ENCODE results near the gene TGFB1. TPM values are rescaled to one million over a fixed set of nuclear protein-coding genes. Genes with fewer than 3 reads are reported as not detected.

Gene TGFB1
- total RNA-seq, 1 experiment from 2014 or later = 30.1 TPM

DNA sequence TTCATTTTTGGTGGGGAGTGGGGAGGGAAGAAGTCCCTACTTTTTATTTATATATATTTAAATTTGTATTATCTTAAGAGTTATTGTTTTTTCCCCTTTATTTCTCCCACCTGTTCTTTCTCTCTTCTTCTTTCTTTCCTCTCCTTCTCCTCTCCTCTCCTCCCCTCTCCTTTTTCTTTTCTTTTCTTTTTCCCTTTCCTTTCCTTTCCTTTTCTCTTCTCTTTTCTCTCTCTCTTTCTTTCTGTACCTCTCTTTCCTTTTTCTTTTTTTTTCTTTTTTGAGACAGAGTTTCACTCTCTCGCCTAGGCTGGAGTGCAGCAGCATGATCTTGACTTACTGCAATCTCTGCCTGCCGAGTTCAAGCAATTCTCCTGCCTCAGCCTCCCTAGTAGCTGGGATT is 45.8 kb upstream of the TGFB1 start:
- no peaks in the 10 kb centered on the region for H4K20me1 ChIP-seq (ENCODE audit: control insufficient read depth, insufficient read depth, insufficient read length)
- no peak overlapping the region for H2AFZ ChIP-seq (ENCODE audit: low read length)
- Mint-ChIP-seq H3K4me1 (peaks cover 21 to 24% of the 10 kb centered on the region in 2 experiments), H3K36me3 (ENCODE audit: insufficient read depth in 1 of 3, low read depth in 3 of 3) (peaks cover 0 to 12% (median 0%) of the 10 kb centered on the region in 3 experiments; a peak in 4 of 7 replicates), H3K27ac (peak overlapping the region in 2 of 3 experiments; percentile 44 to 76; a peak in 1 of 7 replicates), H3K27me3 (ENCODE audit: low read depth) (no peaks in the 10 kb centered on the region; the same call in 1 of the 2 replicates), H3K4me3 (peak overlapping the region; percentile 61 to 99; a peak in 3 of 5 replicates), H3K9me3 (no peaks in the 10 kb centered on the region; a peak in 1 of 5 replicates)
- no peak overlapping the region for H3K9ac ChIP-seq (ENCODE audit: extremely low read depth, insufficient read length, low read length)
- H4K5ac ChIP-seq (ENCODE audit: insufficient read length, low read depth, low read length) = no peak overlapping the region
- no CpG with 5 or more reads among the region's 2 CpGs for WGBS (ENCODE audit: extremely low coverage, insufficient read length, low lambda C conversion rate)
- H3K4me2 ChIP-seq (ENCODE audit: insufficient read depth, insufficient read length, low read length) = no peak overlapping the region
- no peaks in the 10 kb centered on the region for H3K27me3 ChIP-seq (ENCODE audit: insufficient read depth, low read length)
- no peak overlapping the region for H2BK15ac ChIP-seq (ENCODE audit: low read depth, low read length)
- no peak overlapping the region for H3K4ac ChIP-seq (ENCODE audit: low read depth, low read length)
- no peak for DNase-seq
- no peak overlapping the region for H4K8ac ChIP-seq (replicated peaks; ENCODE audit: insufficient read length, low read depth, low read length)
- H3K18ac ChIP-seq (ENCODE audit: insufficient read length, low read depth, low read length) = no peak overlapping the region
- no peak overlapping the region for H3K14ac ChIP-seq (ENCODE audit: insufficient read depth, low read length)
- H3K79me1 ChIP-seq (ENCODE audit: insufficient read depth, low read depth, low read length, poor library complexity, severe bottlenecking) = peaks cover 6% of the 10 kb centered on the region
- H3K9me3 ChIP-seq (ENCODE audit: control insufficient read depth, low read depth, low read length) = no peaks in the 10 kb centered on the region
- H3K56ac ChIP-seq (ENCODE audit: insufficient read length, low read depth, low read length) = no peak overlapping the region
- no peak overlapping the region for H3T11ph ChIP-seq (ENCODE audit: low read length)
- H3K23me2 ChIP-seq (ENCODE audit: insufficient read length, low read depth, low read length, poor library complexity, severe bottlenecking) = peaks cover 9% of the 10 kb centered on the region
- no peak overlapping the region for H2BK5ac ChIP-seq (ENCODE audit: insufficient read length, low read length)
- no peaks in the 10 kb centered on the region for H3K79me2 ChIP-seq (ENCODE audit: insufficient read depth, low read length)
- H3K23ac ChIP-seq (ENCODE audit: insufficient read length, low read depth, low read length) = no peak overlapping the region
- no peak overlapping the region for H2AK5ac ChIP-seq (ENCODE audit: insufficient read length, low read length)
- no peak overlapping the region for H2BK20ac ChIP-seq (ENCODE audit: low read depth, low read length, poor library complexity, severe bottlenecking)
- H4K91ac ChIP-seq (ENCODE audit: insufficient read length, low read depth, low read length) = no peak overlapping the region
- H2BK120ac ChIP-seq (ENCODE audit: low read depth, low read length, poor library complexity, severe bottlenecking) = no peak overlapping the region
- TF ChIP-seq, protein P1, sequence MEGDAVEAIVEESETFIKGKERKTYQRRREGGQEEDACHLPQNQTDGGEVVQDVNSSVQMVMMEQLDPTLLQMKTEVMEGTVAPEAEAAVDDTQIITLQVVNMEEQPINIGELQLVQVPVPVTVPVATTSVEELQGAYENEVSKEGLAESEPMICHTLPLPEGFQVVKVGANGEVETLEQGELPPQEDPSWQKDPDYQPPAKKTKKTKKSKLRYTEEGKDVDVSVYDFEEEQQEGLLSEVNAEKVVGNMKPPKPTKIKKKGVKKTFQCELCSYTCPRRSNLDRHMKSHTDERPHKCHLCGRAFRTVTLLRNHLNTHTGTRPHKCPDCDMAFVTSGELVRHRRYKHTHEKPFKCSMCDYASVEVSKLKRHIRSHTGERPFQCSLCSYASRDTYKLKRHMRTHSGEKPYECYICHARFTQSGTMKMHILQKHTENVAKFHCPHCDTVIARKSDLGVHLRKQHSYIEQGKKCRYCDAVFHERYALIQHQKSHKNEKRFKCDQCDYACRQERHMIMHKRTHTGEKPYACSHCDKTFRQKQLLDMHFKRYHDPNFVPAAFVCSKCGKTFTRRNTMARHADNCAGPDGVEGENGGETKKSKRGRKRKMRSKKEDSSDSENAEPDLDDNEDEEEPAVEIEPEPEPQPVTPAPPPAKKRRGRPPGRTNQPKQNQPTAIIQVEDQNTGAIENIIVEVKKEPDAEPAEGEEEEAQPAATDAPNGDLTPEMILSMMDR (conservative IDR thresholded peaks at IDR 0.05) = no peak
- no peak overlapping the region for H3K27ac ChIP-seq (ENCODE audit: insufficient read length, low read depth, low read length)
- no peaks in the 10 kb centered on the region for H3K4me1 ChIP-seq (ENCODE audit: insufficient read depth, low read length)
- H2BK12ac ChIP-seq (ENCODE audit: insufficient read length, low read depth, low read length) = no peak overlapping the region

Data from H9 (cell line).